Measurements from ENCODE around the gene STARD3.

- TF ChIP-seq GATA3 (IDR thresholded peaks at IDR 0.05; ENCODE audit: low read depth, low read length): no peak
- TF ChIP-seq GATA2 (IDR thresholded peaks at IDR 0.05; ENCODE audit: low read depth, low read length): no peak
Measured at GRCh38 chr17:39650121-39650579, 13.2 kb downstream of the STARD3 start.

All from SH-SY5Y (cell line).